Limb (tissue), 2 donors: ENCODE data around the gene MME.
"Not testable (repeated sequence)": the region's sequence is repeated elsewhere in the genome, so short reads cannot be mapped to it uniquely, and the experiment has no call there.

Experiments
- DNase-seq, 2 donors: peaks; one replicate each; pipeline ENCODE4 v3.0.0-alpha.2; 2016; ENCODE audit errors: extremely low spot score in 2 of 2

MME gene

GRCh38 chr3:155083313-155083905 is 3.3 kb downstream of the MME start:
- DNase-seq = no peak

DNA sequence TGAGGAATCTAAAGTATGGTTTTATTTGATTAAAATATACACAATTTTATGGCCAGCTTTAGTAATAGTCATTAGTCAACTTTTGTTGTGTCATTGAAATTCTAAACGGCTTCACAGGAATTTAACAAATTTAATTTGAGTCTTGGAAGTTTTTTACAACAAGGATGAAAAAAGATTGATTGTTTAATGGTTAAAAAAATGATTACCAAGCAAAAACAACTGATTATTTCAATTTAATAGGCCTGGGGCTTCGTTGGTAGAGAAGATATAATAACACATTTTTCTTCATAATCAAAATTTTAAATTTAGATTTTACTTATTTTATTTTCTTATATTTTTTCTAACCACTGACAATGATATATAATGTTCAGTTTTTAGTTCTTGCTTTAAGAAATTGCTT is 4.4 kb downstream of the MME start:
- no peak for DNase-seq

DNA sequence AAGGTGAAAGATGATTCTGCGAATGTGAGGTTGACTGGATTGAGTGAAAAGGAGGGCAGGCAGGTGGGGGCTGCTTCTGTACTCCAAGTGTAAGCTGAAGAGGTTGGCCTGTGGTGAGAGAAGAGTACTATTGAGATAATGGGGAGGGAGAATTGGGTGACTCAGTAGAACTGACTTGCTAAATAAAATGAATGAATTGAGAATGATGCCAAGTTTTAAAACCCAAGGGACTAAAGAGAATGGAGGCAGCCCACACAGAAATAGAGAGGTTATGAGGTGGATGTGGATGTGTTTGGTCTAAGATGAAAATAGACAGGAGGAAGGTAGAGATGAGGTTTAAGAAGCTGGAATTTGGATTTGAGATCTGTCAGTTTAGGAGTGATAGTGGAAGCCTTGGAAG is 5.9 kb downstream of the MME start:
- no peak for DNase-seq

GRCh38 chr3:155088706-155089345 is 8.7 kb downstream of the MME start:
- no peak for DNase-seq

DNA sequence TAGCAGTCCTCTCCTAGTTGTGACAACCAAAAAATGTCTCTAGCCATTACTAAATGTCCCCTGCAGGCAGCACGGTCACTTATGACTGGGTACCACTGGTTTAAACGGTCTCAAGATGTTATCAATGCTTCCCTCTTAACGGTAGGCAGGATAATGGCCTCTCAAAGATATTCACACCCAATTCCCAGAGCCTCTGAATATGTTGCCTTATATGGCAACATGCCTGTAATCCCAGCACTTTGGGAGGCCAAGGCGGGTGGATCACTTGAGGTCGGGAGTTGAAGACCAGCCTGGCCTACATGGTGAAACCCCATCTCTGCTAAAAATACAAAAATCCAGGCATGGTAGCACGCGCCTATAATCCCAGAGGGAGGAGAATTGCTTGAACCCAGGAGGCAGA is 9.4 kb downstream of the MME start:
- DNase-seq = no peak

DNA sequence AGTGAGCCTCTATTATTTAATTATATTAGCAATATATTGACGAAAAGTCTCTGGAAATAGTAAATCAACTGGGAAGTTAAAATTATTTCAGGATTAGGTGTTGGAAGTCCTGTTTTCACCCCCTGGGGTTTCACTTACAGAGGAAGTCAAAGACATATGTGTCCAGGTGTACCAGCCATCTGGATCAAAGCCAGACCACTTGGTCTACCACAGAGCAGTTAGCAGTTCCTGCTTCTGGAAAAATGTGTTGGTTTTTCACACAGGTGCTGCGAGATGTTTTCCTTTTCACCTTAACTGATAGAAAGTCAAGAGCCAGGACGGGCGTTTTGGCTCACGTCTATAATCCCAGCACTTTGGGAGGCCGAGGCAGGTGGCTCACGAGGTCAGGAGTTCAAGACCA is 13.1 kb downstream of the MME start:
- no peak for DNase-seq

DNA sequence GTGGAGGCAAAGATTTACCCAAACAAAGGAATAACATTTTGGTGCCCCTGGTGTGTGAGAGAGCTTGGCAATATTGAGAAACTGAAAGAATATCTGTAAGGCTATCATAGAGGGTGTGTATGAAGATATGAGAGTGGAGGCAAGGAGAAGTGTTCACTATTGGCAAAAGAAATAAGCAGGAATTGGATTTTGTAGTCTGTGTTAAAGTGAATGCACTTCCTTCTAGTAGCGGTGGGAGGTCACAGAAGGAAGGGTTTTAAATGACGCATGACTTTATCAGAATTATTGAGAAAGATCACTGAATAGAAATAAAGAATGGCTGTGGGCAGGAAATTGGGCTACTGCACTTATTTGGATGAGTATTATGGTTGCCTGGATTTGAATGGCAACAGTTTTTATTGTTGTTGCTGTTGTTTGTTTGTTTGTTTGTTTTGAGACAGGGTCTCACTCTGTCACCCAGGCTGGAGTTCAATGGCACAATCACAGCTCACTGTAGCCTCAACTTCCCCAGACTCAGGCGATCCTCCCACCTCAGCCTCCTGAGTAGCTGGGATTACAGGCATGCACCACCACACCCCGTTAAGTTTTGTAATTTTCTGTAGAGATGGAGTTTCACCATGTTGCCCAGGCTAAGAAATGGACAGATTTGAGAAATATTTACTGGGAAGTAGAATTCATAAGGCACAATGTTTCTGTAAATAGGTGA is 16.3 kb downstream of the MME start:
- no peak for DNase-seq

DNA sequence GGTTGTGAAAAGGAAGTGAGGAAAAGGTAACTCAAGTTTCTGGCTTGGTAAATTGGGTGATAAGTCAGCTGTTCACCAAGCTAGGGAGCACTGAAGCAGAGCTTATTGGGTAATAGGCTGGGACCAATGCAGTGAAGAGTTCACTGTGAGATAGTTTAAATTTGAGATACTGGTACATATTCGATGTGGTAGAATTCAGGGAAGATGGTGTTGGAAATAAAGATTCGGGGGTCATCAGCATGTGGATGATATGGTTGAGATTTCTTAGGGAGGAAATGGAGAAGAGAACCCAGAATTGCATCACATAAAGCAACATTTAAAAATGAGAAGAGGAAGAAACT is 16.9 kb downstream of the MME start:
- no peak for DNase-seq

DNA sequence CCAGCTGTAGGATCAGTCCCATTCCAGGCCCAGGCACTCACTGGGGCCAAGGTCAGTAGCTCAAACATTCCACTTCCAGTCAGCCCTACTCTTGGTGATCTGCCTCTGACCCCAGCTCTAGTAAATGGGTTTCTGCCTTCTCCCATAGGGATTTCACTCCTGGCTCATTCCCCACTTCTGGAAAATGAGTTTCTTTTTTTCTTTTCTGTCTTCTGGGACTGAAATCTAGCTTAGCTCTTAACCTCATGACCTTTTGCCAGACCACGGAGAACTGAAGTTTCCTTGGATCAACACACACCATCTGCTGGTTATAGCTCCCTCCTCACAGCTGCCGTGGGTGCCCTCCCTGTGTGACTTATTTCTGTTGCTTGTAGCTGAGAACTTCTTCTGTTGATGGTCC is 21.3 kb downstream of the MME start:
- no peak for DNase-seq

GRCh38 chr3:155102329-155102728 is 22.2 kb downstream of the MME start:
- no peak for DNase-seq

DNA sequence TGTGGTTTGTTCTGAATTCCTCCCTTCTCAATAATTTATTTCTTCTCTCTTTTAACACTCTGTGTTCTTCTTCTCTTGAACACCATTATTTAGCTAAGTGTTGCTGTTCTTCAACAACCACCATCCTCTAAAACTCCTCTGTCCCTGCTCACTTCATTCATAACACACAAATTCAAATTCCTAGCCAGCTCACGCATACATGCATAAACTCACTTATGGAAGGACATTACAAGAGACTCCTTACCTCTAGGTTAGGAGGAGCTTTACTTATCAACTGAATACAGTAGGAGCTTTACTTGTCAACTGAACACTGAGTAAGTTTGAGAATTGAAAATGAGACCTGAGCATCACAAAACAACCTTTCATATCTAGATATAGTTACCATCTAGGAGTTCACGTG is 23.6 kb downstream of the MME start:
- DNase-seq = no peak

DNA sequence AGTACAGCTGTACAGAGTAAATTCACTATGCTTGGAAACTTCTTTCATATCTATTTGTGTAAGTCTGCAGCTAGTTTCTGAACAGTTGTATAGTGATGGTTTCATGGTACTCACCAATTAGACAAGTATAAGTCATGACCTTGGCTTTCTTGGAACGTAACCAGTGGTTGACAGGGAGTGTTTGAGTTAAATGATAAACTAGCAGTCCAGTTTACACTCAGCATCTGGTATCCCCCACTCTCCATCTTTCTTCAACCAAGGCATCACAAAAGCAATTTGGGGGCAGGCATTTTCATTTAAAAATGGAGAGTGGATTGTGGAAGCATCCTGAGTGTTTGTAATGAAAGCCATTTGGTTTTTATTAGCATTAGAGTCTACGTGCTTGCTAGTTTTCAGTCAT is 26.0 kb downstream of the MME start:
- no peak for DNase-seq

GRCh38 chr3:155110022-155110421 is 29.9 kb downstream of the MME start:
- DNase-seq = no peak

GRCh38 chr3:155110996-155111901 is 31.1 kb downstream of the MME start:
- DNase-seq = no peak

- no peak for DNase-seq
These were observed 31.9 kb downstream of the MME start for GRCh38 chr3:155111971-155112370.

GRCh38 chr3:155112661-155113389 is 32.7 kb downstream of the MME start:
- no peak for DNase-seq

- not testable (repeated sequence) for DNase-seq
These were observed 44.6 kb downstream of the MME start for GRCh38 chr3:155124745-155125144.

DNA sequence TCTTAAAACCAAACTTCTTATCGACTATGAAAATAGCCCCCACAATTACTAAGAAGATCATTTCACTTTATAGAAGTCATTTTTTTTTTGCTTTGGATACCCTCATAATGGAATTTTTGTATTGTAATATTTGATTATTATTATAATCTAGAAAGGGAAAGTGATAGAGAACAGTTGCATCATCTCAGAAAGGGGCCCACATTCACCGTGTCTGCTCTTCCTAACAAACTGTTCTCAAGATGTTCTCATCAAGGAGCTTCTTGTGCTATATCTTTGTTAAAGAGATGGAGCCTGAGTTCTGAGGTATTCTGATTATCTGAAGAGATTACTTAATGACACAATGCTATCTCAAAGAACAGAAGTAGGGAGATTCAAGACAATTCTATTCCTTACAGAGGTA is 49.3 kb downstream of the MME start:
- DNase-seq = no peak

GRCh38 chr3:155130001-155130400 is 49.9 kb downstream of the MME start:
- no peak for DNase-seq

GRCh38 chr3:155131104-155131503 is 51.0 kb downstream of the MME start:
- no peak for DNase-seq

GRCh38 chr3:155134311-155134710 is 54.2 kb downstream of the MME start:
- DNase-seq = not testable (repeated sequence)
